HCT116 (cell line): ENCODE measurements around the gene LIPM. TPM values are rescaled to one million over a fixed set of nuclear protein-coding genes. Genes with fewer than 3 reads are reported as not detected.

ENCODE experiments used
- ATAC-seq: fragments of 200-7000 bp; cut with Tn5 transposase; 2 replicates; pipeline ENCODE4 v1.9.1; 2020; ENCODE audit warnings: mild to moderate bottlenecking, moderate library complexity
- BruUV-seq: library from RNA; stranded (reverse); fragments of 400-500 nt; replicated peaks from 2 replicates; lab custom pipeline; 2021; lab: Mats Ljungman, UMichigan
- CTCF ChIA-PET: fragments of 300-600 bp; sonication (Branson Sonifier 250); formaldehyde crosslinking; loops from one replicate; lab custom pipeline; 2021; ENCODE audit warnings: antibody characterized with exemption; lab: Charles Lee
- POLR2A ChIA-PET: fragments of 300-600, 350-600 bp; sonication (Branson Sonifier 250); formaldehyde crosslinking; loops from one replicate; lab custom pipeline; 2021; ENCODE audit warnings: antibody characterized with exemption; lab: Charles Lee
- RAD21 ChIA-PET, 2 experiments: fragments of 300-600 bp; sonication (Branson Sonifier 250); formaldehyde crosslinking; loops; one replicate each; lab custom pipeline; 2023; ENCODE audit warnings: low total read pairs in 2 of 2; ENCODE audit not compliant: uncharacterized antibody in 2 of 2, unreplicated experiment in 2 of 2, low non-redundant PET in 1 of 2; lab: Charles Lee
- DNase-seq: peaks from one replicate; pipeline ENCODE4 v3.0.0-alpha.2; 2010; ENCODE audit warnings: low read depth, low spot score
- H2AFZ ChIP-seq: fragments of 200-600 bp; shearing (Covaris generic), sonication (generic); 2 replicates; pipeline ENCODE4 v1.6.1; 2017; ENCODE audit warnings: low read depth, mixed run types, mixed read lengths, antibody characterized with exemption, low read length; ENCODE audit not compliant: poor library complexity, severe bottlenecking
- H3K27ac ChIP-seq: 2 replicates; pipeline ENCODE4 v1.5.1; 2012; ENCODE audit warnings: low read depth, low read length
- H3K27me3 ChIP-seq: fragments of 200-600 bp; sonication (generic); 2 replicates; pipeline ENCODE4 v1.6.1; 2016; ENCODE audit warnings: mixed run types, low read length, mixed read lengths; ENCODE audit not compliant: insufficient read depth
- H3K36me3 ChIP-seq, 2 experiments: fragments of 200-500 bp in 1 of 2; fragments of 200-600 bp in 1 of 2; sonication (Bioruptor generic) in 1 of 2; sonication (generic) in 1 of 2; 2 replicates each; pipeline versions ENCODE4 v1.5.1 to v1.6.1; 2014 to 2016; ENCODE audit warnings: low read length in 2 of 2, inconsistent platforms in 1 of 2, mixed read lengths in 1 of 2, mixed run types in 1 of 2; ENCODE audit not compliant: insufficient read depth in 2 of 2, control insufficient read depth in 1 of 2
- H3K4me1 ChIP-seq, 2 experiments: fragments of 200-600 bp in 1 of 2; sonication (generic) in 1 of 2; 2 replicates each; pipeline versions ENCODE4 v1.5.1 to v1.6.1; 2012 to 2017; ENCODE audit warnings: low read length in 2 of 2, inconsistent platforms in 1 of 2, mild to moderate bottlenecking in 1 of 2, mixed read lengths in 1 of 2, mixed run types in 1 of 2, moderate library complexity in 1 of 2; ENCODE audit not compliant: insufficient read depth in 2 of 2, control insufficient read depth in 1 of 2
- H3K4me2 ChIP-seq: fragments of 200-600 bp; sonication (generic); 2 replicates; pipeline ENCODE4 v1.6.1; 2017; ENCODE audit warnings: mixed run types, low read length, mixed read lengths
- H3K4me3 ChIP-seq, 2 experiments: fragments of 200-600 bp in 1 of 2; sonication (generic) in 1 of 2; replicated peaks in 1 of 2; 2 replicates each; pipeline ENCODE4 v1.5.1; 2011 to 2016; ENCODE audit warnings: low read length in 2 of 2, control low read depth in 1 of 2, low read depth in 1 of 2, mild to moderate bottlenecking in 1 of 2, mixed read lengths in 1 of 2, mixed run types in 1 of 2
- H3K79me2 ChIP-seq: fragments of 200-600 bp; sonication (generic); 2 replicates; pipeline ENCODE4 v1.6.1; 2017; ENCODE audit warnings: mild to moderate bottlenecking, mixed run types, low read length, moderate library complexity, mixed read lengths; ENCODE audit not compliant: insufficient read depth
- H3K9ac ChIP-seq: fragments of 200-600 bp; sonication (generic); 2 replicates; pipeline ENCODE4 v1.6.1; 2016; ENCODE audit warnings: low read length, mixed read lengths
- H3K9me2 ChIP-seq: fragments of 200-600 bp; sonication (generic), shearing (Covaris generic); 2 replicates; pipeline ENCODE4 v1.6.1; 2017; ENCODE audit warnings: mixed run types, mild to moderate bottlenecking, moderate library complexity; ENCODE audit not compliant: insufficient read depth
- H3K9me3 ChIP-seq, 2 experiments: fragments of 200-500 bp in 1 of 2; fragments of 200-600 bp in 1 of 2; sonication (Bioruptor generic) in 1 of 2; sonication (generic) in 1 of 2; 2 replicates each; pipeline ENCODE4 v1.6.1; 2014 to 2017; ENCODE audit warnings: low read length in 2 of 2, mixed read lengths in 2 of 2, inconsistent platforms in 1 of 2, low read depth in 1 of 2, mild to moderate bottlenecking in 1 of 2, mixed run types in 1 of 2, moderate library complexity in 1 of 2; ENCODE audit not compliant: control insufficient read depth in 1 of 2, insufficient read depth in 1 of 2
- H4K20me1 ChIP-seq: fragments of 200-600 bp; sonication (generic), shearing (Covaris generic); 2 replicates; pipeline ENCODE4 v1.6.1; 2017; ENCODE audit warnings: mixed run types, mild to moderate bottlenecking, moderate library complexity; ENCODE audit not compliant: insufficient read depth
- ATF3 ChIP-seq: IDR thresholded peaks from 2 replicates; pipeline ENCODE4 v1.6.1; 2012
- CBX3 ChIP-seq: IDR thresholded peaks from 2 replicates; pipeline ENCODE4 v1.6.1; 2012; ENCODE audit warnings: low read depth
- CEBPB ChIP-seq: IDR thresholded peaks from 2 replicates; pipeline ENCODE4 v1.6.1; 2012; ENCODE audit warnings: low read depth
- EGR1 ChIP-seq: IDR thresholded peaks from 2 replicates; pipeline ENCODE4 v1.6.1; 2012; ENCODE audit warnings: low read depth
- EZH2 ChIP-seq: fragments of 200-600 bp; sonication (generic); IDR thresholded peaks from 2 replicates; pipeline ENCODE4 v1.6.1; 2017; ENCODE audit warnings: antibody characterized with exemption, mixed run types
- EZH2phosphoT487 ChIP-seq: fragments of 200-600 bp; IDR thresholded peaks from 2 replicates; pipeline ENCODE4 v1.6.1; 2018; ENCODE audit warnings: antibody characterized with exemption, borderline replicate concordance
- JUND ChIP-seq: IDR thresholded peaks from 2 replicates; pipeline ENCODE4 v1.6.1; 2012
- MAX ChIP-seq: IDR thresholded peaks from 2 replicates; pipeline ENCODE4 v1.6.1; 2012
- POLR2A ChIP-seq: IDR thresholded peaks from 2 replicates; pipeline ENCODE4 v1.7.0; 2011; ENCODE audit warnings: borderline replicate concordance; ENCODE audit not compliant: insufficient read depth, insufficient read length; ENCODE audit errors: extremely low read depth
- POLR2AphosphoS5 ChIP-seq: IDR thresholded peaks from 2 replicates; pipeline ENCODE4 v1.6.1; 2011; ENCODE audit warnings: mild to moderate bottlenecking, low read depth, low read length, moderate library complexity
- RAD21 ChIP-seq: IDR thresholded peaks from 2 replicates; pipeline ENCODE4 v1.6.1; 2012; ENCODE audit warnings: low read depth, mild to moderate bottlenecking
- REST ChIP-seq: IDR thresholded peaks from 2 replicates; pipeline ENCODE4 v1.6.1; 2012; ENCODE audit warnings: low read depth
- SP1 ChIP-seq: IDR thresholded peaks from 2 replicates; pipeline ENCODE4 v1.6.1; 2012; ENCODE audit warnings: low read depth
- TCF7L2 ChIP-seq: IDR thresholded peaks from 2 replicates; pipeline ENCODE4 v1.7.0; 2011; ENCODE audit warnings: borderline replicate concordance, inconsistent platforms; ENCODE audit not compliant: insufficient read depth, insufficient read length; ENCODE audit errors: extremely low read depth
- YY1 ChIP-seq: IDR thresholded peaks from 2 replicates; pipeline ENCODE4 v1.6.1; 2011; ENCODE audit warnings: low read length, low read depth, moderate library complexity, mild to moderate bottlenecking; ENCODE audit not compliant: insufficient replicate concordance; ENCODE audit errors: extremely low read depth
- ZFX ChIP-seq: fragments of 450-650 bp; IDR thresholded peaks from 2 replicates; pipeline ENCODE4 v1.6.1; 2017
- ZNF274 ChIP-seq: fragments of 200-500 bp; sonication (Bioruptor generic); IDR thresholded peaks from 2 replicates; pipeline ENCODE4 v1.6.1; 2014; ENCODE audit warnings: mild to moderate bottlenecking, low read depth, low read length, inconsistent platforms
- intact Hi-C: fragments of 100-400 bp; cut with micrococcal nuclease; formaldehyde crosslinking; loops from 2 replicates; pipeline ENCODE4 v1.10.0; 2022
- total RNA-seq: library from RNA; stranded (reverse); gene quantifications from one replicate; pipeline ENCODE4 v1.2.1, GENCODE V29; 2021; ENCODE audit not compliant: unreplicated experiment

Gene LIPM
- total RNA-seq, 1 experiment from 2014 or later = not detected

- TF ChIP-seq ZNF274 (no peak), SP1 (no peak), ATF3 (no peak), REST (no peak)
- TF ChIP-seq, all 23 proteins: peak for 0
- H3K4me2 ChIP-seq = no peak overlapping the region
- H3K4me1 ChIP-seq = no peaks in the 10 kb centered on the region
- H3K9me2 ChIP-seq = no peaks in the 10 kb centered on the region
- no peaks in the 10 kb centered on the region for H4K20me1 ChIP-seq
- H2AFZ ChIP-seq = no peak overlapping the region
- POLR2A ChIA-PET = no interaction called here
- no peak overlapping the region for H3K4me3 ChIP-seq
- no peaks in the 10 kb centered on the region for H3K27me3 ChIP-seq
- DNase-seq = no peak
- no peak overlapping the region for H3K27ac ChIP-seq
- BruUV-seq = no TSS peak
- CTCF ChIA-PET = no interaction called here
- H3K9ac ChIP-seq = no peak overlapping the region
- RAD21 ChIA-PET = no interaction called here
- intact Hi-C loops = no loop called here
- no peak for ATAC-seq
- no peaks in the 10 kb centered on the region for H3K79me2 ChIP-seq
- H3K36me3 ChIP-seq = no peaks in the 10 kb centered on the region
- H3K9me3 ChIP-seq = no peaks in the 10 kb centered on the region
Observed at GRCh38 chr10:88805361-88805760, 2.8 kb downstream of the LIPM start.

- Histone ChIP-seq H3K36me3 (no peaks in the 10 kb centered on the region), H3K27me3 (no peaks in the 10 kb centered on the region), H3K4me1 (no peaks in the 10 kb centered on the region), H4K20me1 (no peaks in the 10 kb centered on the region), H2AFZ (no peak overlapping the region), H3K27ac (no peak overlapping the region), H3K9me3 (no peaks in the 10 kb centered on the region), H3K4me3 (no peak overlapping the region), H3K79me2 (no peaks in the 10 kb centered on the region), H3K4me2 (no peak overlapping the region), H3K9me2 (no peaks in the 10 kb centered on the region), H3K9ac (no peak overlapping the region)
- no TSS peak for BruUV-seq
- RAD21 ChIA-PET = no interaction called here
- ATAC-seq = no peak
- DNase-seq = no peak
- intact Hi-C loops = no loop called here
- CTCF ChIA-PET = no interaction called here
- POLR2A ChIA-PET = no interaction called here
- TF ChIP-seq SP1 (no peak), RAD21 (no peak), ATF3 (no peak), ZFX (no peak), CBX3 (no peak), MAX (no peak), POLR2AphosphoS5 (no peak), YY1 (no peak), CEBPB (no peak), EGR1 (no peak), JUND (no peak), TCF7L2 (no peak), POLR2A (no peak), EZH2 (no peak), EZH2phosphoT487 (no peak)
Observed at GRCh38 chr10:88805924-88806323, 3.4 kb downstream of the LIPM start.
